Erythroblast (primary cell): Measurements from ENCODE around the gene UBE3B.

ENCODE experiments used
- GATA1 ChIP-seq: IDR thresholded peaks from 2 replicates; pipeline ENCODE4 v1.6.1; 2011; ENCODE audit warnings: low read depth, mild to moderate bottlenecking, control low read depth, low read length, moderate library complexity
- POLR2A ChIP-seq: IDR thresholded peaks from 2 replicates; pipeline ENCODE4 v1.6.1; 2011; ENCODE audit warnings: mild to moderate bottlenecking, low read length

GRCh38 chr12:109510196-109510595 lies 32.8 kb downstream of the UBE3B start:
- TF ChIP-seq GATA1 (no peak), POLR2A (no peak)
